SU-DHL-6 (cell line): ENCODE data around the gene SGMS2.

Source experiments
- CTCF ChIP-seq: fragments of 200-600 bp; sonication (generic); IDR thresholded peaks from one replicate; pipeline ENCODE4 v1.5.1; 2017; ENCODE audit warnings: antibody characterized with exemption, mild to moderate bottlenecking, low read length, moderate library complexity; ENCODE audit not compliant: insufficient read depth, poor library complexity, severe bottlenecking
- EZH2phosphoT487 ChIP-seq: fragments of 200-600 bp; sonication (generic), shearing (Covaris generic); conservative IDR thresholded peaks from 2 replicates; pipeline ENCODE4 v1.6.1; 2018; ENCODE audit warnings: mild to moderate bottlenecking, antibody characterized with exemption, low read length, moderate library complexity, mixed read lengths

GRCh38 chr4:107818301-107818910, 6.3 kb upstream of the SGMS2 start:
- no peak for TF ChIP-seq CTCF
- no peak for TF ChIP-seq EZH2phosphoT487
